HT-29 (cell line): ENCODE measurements around the gene CEACAM19. TPM values are rescaled to one million over a fixed set of nuclear protein-coding genes. Genes with fewer than 3 reads are reported as not detected.
"Not testable (repeated sequence)": the region's sequence is repeated elsewhere in the genome, so short reads cannot be mapped to it uniquely, and the experiment has no call there.

Experiments used
- DNase-seq: peaks from one replicate; pipeline ENCODE4 v3.0.0-alpha.2; 2015; ENCODE audit warnings: low spot score
- total RNA-seq: library from RNA; depleted of rRNA; stranded (reverse); fragments of >200 nt; shearing (Covaris generic); gene quantifications from 2 replicates; pipeline ENCODE4 v1.2.3, GENCODE V29; 2014

The CEACAM19 gene
- total RNA-seq, 1 experiment from 2014 or later, result 2.2 TPM

DNA sequence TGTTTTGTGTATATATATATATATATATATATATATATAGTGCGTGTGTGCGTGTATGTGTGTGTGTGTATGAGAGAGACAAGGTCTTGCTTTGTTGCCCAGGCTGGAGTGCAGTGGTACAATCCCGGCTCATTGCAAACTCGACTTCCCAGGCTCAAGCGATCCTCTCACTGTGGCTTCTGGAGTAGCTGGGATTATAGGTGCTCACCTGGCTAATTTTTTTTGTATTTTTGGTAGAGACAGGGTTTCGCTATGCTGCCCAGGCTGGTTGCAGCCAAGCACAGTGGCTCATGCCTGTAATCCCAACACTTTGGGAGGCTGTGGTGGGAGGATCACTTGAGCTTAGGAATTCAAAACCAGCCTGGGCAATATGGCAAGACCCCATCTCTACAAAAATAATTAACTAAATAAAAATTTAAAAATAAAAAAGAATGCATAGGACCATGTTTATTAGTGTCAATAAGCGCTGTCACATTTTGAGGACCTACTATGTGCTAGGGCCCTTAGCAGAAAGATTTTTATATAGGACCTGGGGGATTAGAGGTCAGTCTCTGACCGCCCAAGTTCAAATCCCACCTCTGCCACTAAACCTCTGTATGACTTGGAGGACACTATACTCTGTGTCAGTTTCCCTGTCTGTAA, 25.8 kb upstream of the CEACAM19 start:
- DNase-seq, result no peak

DNA sequence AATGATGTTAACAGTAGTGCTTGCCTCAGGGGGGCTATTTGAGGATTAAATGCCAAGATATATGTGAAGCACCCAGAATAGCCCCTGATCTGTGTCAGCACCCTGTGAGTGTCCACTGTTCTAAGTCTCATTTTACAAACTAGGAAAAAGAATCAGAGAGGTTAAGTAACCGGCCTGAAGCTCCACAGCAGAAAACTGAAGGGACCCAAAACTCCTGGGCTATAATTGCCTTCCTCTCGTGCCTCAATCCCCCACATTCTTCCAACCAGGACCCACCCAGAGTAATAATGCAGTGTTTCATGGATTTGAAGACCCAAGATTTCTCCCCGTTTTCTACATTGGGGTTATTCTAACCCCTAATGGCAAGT, 25.2 kb upstream of the CEACAM19 start:
- DNase-seq, result no peak

DNA sequence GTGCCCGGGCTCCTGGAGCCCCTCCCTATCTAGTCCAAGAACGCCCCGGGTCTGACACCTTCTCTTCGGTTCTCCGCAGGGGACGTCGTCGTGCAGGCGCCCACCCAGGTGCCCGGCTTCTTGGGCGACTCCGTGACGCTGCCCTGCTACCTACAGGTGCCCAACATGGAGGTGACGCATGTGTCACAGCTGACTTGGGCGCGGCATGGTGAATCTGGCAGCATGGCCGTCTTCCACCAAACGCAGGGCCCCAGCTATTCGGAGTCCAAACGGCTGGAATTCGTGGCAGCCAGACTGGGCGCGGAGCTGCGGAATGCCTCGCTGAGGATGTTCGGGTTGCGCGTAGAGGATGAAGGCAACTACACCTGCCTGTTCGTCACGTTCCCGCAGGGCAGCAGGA, 24.1 kb upstream of the CEACAM19 start:
- no peak for DNase-seq

DNA sequence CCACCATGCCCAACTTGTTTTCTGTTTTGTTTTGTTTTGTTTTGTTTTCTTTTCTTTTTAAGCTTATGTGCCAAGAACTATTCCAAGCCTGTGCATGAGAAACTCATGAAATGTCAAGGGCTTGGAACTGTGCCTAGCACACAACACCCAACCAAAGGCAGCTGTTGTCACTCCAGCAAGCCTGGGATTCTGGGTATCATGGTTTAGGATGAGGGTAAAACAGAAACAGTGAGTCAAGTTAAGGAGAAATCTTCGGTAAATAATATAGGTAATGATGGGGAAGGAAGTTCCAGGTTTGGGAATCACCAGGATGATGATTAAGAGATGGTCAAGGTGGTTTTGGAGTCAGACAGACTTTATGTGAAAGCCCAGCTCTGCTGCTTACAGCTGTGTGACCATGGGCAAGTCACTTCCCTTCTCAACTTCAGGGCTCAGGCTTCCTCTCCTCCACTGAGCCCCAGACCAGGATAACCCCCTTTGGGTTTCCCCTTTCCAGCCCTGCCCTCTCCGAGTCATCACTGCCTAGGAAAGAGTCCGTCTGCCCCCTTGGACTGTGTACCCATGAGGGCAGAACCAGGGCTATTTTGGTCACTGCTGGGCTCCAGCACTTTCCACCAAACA, 22.5 kb upstream of the CEACAM19 start:
- DNase-seq, result no peak

DNA sequence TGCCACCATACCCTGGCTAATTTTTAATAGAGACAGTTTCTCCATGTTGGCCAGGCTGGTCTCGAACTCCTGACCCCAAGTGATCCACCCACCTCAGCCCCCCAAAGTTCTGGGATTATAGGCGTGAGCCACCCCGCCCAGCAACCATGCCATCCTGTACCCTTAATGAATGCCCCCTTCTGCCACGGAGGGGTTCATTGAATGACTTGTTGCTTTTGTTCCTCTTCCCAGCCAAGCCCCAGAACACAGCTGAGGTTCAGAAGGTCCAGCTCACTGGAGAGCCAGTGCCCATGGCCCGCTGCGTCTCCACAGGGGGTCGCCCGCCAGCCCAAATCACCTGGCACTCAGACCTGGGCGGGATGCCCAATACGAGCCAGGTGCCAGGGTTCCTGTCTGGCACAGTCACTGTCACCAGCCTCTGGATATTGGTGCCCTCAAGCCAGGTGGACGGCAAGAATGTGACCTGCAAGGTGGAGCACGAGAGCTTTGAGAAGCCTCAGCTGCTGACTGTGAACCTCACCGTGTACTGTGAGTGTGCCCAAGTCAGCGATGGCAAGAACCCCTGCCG, 21.6 kb upstream of the CEACAM19 start:
- DNase-seq, result peak; percentile 1

DNA sequence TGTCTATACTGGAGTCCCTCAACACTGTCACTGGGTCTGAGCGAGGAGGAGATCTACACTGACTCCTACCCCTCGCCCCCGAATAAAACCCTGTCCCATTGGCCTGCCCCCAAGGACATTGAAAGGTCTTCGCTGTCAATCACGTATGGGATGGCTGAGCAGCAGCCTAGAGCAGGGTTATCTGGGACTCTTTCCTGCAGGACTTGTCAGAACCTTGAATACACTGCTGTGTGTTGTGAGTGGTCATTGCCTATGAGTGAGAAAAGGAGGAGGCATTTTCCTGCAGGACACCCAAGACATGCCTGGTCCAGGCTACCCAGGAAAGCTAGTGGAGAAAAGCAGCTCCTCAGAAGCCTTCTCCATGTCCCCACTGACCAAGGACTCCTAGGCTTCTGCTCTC, 17.9 kb upstream of the CEACAM19 start:
- DNase-seq, result peak; percentile 19

DNA sequence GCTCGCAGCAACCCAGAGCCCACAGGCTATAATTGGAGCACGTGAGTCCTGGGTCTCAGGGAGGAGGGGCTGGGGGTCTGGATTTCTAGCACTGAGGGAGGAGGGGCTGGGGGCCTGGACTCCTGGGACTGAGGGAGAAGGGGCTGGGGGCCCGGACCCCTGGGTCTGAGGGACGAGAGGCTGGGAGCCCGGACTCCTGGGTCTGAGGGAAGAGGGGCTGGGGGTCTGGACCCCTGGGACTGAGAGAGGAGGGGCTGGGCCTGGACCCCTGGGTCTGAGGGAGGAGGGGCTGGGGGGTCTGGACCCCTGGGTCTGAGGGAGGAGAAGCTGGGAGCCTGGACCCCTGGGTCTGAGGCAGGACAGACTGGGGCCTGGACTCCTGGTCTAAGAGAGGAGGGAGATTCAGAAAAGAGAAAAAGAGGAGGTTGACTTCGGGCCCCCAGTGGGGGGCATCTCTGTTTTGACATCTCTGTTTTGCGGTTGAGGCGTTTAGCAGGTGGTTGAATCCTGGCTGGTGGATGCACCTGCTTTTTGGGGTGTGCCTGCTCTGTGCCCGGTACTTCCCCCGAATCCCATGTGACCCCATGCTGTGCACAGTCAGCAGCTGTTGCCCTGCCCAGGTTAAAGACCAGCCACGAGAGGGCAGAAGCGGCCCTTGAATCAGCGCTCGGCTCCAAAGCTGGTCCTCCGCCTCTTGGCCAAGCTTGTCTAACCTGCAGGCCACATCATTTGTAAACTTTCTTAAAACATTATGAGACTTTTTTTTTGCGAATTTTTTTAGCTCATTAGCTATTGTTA, 17.1 kb upstream of the CEACAM19 start:
- peak; percentile 94 for DNase-seq

DNA sequence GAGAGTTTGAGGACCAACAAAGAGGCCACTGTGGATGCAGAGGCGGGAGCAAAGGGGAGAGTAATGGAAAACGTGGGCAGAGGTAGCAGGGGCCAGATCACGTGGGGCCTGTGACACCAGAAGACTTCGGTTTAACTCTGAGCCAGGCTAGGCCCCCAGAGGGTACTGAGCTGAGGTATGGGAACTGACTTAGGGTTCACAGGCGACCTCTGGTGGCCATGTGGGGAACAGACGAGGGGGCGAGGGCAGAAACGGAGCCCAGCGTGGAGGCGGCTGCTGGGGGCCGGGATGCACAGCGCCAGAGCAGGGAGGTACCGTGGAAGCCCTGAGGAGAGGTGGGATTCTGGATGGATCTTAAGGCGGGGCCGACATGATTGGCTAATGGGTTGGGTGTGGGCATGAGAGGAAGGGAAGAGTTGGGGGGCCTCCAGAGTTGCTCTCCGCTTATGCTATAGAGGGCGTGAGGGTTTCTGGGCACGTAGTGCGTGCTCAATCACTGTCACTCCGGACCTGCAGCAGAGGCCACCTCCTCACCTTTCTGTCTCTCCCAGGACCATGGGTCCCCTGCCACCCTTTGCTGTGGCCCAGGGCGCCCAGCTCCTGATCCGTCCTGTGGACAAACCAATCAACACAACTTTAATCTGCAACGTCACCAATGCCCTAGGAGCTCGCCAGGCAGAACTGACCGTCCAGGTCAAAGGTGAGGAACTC, 13.9 kb upstream of the CEACAM19 start:
- peak; percentile 80 for DNase-seq

DNA sequence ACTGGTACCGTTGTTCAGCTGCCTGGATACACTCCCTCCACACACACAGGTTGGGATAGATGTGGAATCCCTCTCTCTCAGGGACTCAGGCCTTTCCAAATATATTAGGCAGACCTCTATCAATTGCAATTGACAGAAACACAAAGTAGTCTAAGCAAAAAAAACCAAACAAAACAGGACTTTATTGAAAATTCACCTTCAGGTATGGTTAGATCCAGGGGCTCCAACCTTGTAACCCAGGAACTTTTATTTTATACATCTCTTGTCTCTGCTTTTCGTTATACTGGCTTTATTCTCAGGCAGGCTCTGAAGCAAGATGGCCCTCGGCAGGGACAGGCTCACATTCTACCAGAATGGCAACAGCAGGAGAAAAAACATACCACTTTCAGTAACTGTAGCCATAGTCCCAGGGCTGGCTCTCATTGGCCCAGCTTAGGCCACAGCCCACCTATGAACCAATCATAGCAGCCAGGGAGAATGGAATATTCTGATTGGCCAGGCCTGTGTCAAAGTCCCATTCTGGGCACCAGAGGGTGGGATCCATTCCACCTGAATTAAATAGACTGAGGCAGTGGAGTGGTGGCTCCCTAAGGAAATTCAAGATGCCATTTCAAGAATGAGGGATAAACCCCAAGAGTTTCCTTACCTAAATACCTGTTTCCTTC, 13.1 kb upstream of the CEACAM19 start:
- DNase-seq, result no peak

DNA sequence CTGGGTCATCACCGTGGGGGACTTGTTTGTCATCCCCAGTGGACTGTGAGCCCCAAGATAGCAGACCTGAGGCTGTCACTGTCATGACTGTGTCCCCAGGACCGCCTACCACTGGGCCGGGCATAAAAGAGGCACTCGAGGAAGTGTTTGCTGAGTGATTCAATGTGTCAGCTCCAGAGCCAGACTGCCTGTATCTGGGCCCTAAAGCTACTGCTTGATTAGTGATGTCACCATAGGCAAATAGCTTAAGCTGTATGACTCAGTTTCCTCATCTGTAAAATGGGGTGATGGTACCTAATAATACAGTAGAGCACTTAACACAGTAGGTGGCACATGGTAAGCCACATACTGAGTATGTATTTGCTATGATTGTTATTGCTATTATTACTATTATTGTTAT, 11.2 kb upstream of the CEACAM19 start:
- DNase-seq, result no peak

DNA sequence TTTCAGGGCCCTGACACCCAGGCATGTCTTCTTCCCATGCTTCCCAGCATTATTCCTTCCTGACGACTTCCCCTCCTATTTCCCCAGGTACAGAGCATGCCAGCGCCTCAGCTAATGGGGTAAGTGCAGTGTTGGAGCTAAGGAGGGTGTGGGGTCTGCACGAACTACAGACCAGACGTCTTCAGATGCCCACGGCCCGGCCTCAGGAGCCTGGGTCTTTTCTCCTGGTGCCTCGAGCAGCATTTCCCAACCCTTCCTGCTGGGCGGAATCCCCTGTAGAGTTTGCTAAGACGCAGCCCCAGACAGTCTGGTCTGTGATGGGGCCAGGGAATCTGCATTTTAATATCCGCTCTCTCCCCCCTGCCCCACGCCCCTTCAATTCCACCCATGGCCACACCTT, 10.1 kb upstream of the CEACAM19 start:
- no peak for DNase-seq

DNA sequence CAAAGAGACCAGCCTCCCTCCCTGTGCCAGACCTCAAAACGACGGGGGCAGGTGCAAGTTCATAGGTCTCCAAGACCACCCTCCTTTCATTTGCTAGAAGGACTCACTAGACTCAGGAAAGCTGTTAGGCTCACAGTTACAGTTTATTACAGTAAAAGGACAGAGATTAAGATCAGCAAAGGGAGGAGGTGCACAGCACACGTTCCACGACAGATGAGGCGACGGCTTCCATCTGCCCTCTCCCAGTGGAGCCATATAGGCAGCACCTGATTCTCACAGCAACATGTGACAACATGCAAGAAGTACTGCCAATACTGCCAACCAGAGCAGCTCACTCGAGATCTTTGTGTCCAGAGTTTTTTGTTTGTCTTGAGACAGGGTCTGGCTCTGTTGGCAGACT, 9.4 kb upstream of the CEACAM19 start:
- DNase-seq, result no peak

DNA sequence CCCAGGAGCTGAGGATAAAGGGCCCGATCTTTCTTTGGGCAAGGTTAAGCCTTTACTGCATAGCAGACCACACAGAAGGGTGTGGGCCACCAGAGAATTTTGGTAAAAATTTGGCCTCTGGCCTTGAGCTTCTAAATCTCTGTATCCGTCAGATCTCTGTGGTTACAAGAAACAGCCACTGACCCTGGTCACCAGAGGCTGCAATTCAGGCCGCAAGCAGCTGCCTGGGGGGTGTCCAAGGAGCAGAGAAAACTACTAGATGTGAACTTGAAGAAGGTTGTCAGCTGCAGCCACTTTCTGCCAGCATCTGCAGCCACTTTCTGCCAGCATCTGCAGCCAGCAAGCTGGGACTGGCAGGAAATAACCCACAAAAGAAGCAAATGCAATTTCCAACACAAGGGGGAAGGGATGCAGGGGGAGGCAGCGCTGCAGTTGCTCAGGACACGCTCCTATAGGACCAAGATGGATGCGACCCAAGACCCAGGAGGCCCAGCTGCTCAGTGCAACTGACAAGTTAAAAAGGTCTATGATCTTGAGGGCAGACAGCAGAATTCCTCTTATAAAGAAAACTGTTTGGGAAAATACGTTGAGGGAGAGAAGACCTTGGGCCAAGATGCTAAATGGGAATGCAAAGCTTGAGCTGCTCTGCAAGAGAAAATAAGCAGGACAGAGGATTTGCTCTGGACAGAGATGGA, 8.4 kb upstream of the CEACAM19 start:
- no peak for DNase-seq

DNA sequence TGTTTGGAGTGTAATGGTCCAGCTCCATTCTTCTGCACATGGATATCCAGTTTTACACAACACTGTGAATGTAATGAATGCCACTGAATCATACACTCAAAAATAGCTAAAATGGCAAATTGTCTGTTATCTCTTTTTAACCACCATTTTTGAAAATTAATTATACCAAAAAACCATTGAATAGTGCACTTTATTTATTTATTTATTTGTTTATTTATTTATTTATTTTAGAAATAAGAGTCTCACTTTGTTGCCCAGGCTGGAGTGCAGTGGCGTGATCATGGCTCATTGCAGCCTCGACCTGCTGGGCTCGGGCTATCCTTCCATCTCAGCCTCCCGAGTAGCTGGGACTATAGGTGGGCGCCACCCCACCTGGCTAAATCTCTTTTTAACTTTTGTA, 7.3 kb upstream of the CEACAM19 start:
- no peak for DNase-seq

DNA sequence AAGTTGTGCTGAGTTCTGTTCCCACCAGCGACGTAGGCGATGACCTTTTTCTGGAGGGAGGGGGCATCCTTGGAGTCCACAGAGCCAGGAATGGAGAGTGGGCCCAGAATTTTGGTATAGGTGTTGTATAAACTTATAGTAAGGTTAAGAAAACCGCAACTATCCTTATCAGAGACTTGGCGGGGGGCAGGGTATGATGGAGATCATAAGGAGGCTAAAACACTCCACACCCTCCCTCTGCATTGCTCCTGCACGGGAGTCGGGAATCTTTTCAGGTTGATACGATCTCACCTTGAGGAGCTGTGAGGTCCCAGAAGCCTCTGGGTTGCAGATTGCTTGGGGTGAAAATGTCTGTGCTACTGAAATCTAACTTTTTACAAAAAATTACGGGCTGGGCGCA, 6.3 kb upstream of the CEACAM19 start:
- DNase-seq, result no peak

DNA sequence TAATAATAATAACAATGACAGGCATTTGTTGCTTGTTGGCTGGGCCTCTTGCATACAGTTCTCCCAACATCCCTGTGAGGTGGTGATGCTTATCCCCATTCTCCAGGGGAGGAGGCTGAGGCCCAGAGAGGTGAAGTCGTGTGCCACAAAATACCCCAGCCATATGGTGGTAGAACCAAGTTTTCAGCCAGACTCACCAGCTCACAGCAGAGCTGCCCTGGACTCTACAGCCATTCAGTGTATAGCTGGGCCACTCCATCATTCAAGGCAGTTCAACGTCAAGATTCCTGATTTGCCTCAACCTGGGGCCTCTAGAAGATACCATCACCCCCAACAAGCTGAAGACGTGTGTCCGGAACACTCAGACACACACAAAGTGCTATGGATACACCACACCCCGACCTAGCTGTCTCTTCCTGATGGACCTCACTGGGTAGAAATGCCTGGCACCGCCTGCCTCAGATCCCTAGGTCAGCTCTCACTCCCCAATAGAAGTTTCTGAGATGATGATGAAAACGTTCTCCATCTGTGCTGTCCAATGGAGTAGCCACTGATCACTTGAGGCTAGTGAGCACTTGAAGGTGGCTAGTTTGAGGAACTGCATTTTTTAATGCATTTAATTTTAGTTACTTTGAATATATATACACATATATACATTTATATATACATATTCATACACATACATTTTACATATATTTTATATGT, 4.3 kb upstream of the CEACAM19 start:
- DNase-seq, result no peak

DNA sequence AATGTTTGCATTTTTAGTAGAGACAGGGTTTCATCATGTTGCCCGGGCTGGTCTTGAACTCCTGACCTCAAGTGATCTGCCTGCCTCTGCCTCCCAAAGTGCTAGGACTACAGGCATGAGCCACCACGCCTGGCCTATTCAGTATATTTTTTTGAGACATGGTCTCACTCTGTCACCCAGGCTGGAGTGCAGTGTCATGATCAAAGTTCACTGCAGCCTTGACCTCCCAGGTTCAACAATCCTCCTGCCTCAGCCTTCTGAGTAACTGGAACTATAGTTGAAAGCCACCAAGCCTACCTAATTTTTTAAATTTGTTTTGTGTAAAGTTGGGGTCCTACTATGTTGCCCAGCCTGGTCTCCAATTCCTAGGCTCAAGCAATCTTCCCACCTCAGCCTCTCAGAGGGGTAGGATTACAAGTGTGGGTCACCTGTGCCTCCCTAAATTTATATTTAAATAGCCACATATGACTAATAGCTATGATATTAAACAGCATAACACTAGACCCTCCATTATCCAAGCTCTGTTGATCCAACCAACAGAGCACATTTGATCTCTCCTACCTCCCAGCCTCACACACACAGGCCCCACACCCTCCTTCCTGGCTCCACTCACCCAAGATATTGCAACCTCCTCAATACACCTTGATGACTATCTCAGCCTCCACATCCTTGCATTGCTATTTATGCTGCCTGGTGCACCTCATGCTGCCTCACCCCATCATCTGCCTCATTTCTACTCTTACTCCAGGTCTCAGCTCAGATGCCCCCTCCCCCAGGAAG, 2.1 kb upstream of the CEACAM19 start:
- DNase-seq, result no peak

DNA sequence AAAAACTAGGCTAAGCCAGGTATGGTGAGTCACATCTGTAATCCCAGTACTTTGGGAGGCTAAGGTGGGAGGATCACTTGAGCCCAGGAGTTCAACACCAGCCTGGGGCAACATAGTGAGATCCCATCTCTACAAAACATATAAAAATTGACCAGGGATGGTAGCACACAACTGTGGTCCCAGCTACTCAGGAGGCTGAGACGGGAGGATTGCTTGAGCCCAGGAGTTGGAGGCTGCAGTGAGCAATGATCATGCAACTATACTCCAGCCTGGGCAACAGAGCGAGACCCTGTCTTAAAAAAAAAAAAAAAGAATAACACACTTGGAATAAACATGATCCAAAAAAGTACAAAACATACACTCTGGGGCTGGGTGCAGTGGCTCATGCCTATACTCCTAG, 1.3 kb upstream of the CEACAM19 start:
- DNase-seq, result not testable (repeated sequence)

DNA sequence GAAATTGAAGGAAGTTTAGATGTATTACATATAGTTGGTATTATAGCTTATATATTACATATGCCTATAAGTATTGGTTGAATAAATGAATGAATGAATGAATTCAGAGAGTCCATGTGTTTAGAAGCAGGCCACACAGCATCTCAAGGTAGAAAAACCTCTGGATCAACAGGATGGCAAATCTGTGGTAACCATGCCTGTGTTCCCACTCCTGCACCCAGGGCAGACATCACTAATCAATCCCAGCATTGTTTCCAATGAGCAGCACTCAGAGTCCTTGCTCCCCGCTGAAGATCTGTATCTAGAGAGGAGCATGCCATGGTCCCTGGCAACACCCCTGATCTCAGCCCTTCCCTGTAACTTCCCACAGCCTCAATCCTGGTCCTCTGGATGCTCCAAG, 944 bp downstream of the CEACAM19 start:
- no peak for DNase-seq
